ENCODE measurements around the gene VPS18.

Gene VPS18

GRCh38 chr15:40847223-40847961 is 46.9 kb upstream of the VPS18 start:
- Mint-ChIP-seq H3K9me3 (no peaks in the 10 kb centered on the region), H3K27me3 (ENCODE audit: low read depth, poor library complexity) (peaks cover 42% of the 10 kb centered on the region), H3K27ac (no peak overlapping the region), H3K36me3 (ENCODE audit: low read depth) (no peaks in the 10 kb centered on the region), H3K4me1 (peaks cover 59% of the 10 kb centered on the region), H3K4me3 (peak overlapping the region; percentile 43)
- TF ChIP-seq, protein P1, sequence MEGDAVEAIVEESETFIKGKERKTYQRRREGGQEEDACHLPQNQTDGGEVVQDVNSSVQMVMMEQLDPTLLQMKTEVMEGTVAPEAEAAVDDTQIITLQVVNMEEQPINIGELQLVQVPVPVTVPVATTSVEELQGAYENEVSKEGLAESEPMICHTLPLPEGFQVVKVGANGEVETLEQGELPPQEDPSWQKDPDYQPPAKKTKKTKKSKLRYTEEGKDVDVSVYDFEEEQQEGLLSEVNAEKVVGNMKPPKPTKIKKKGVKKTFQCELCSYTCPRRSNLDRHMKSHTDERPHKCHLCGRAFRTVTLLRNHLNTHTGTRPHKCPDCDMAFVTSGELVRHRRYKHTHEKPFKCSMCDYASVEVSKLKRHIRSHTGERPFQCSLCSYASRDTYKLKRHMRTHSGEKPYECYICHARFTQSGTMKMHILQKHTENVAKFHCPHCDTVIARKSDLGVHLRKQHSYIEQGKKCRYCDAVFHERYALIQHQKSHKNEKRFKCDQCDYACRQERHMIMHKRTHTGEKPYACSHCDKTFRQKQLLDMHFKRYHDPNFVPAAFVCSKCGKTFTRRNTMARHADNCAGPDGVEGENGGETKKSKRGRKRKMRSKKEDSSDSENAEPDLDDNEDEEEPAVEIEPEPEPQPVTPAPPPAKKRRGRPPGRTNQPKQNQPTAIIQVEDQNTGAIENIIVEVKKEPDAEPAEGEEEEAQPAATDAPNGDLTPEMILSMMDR (IDR thresholded peaks at IDR 0.05), result no peak
- DNase-seq, result peak; percentile 69

GRCh38 chr15:40850576-40851112 is 43.6 kb upstream of the VPS18 start:
- Mint-ChIP-seq H3K27ac (no peak overlapping the region), H3K9me3 (no peaks in the 10 kb centered on the region), H3K27me3 (ENCODE audit: low read depth, poor library complexity) (peaks cover 12% of the 10 kb centered on the region), H3K36me3 (ENCODE audit: low read depth) (no peaks in the 10 kb centered on the region), H3K4me3 (no peak overlapping the region), H3K4me1 (peaks cover 47% of the 10 kb centered on the region)
- no peak for DNase-seq
- TF ChIP-seq, protein P1 (IDR thresholded peaks at IDR 0.05), result no peak

DNA sequence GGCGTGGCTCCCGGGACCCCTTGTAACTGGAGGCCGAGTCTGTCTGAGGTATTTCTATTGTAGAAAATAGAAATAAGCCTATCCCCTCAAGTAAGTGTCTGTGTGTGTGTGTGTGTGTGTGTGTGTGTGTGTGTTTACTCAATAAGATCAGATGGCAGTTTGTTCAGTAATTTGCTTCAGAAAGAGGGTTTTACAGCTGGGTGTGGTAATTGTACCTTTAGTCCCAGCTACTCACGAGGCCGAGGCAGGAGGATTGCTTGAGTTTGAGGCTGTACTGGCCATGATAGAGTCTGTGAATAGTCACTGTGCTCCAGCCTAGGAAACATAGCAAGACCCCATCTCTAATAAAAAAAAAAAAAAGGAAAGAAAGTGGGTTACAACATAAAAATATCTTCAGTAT is 41.7 kb upstream of the VPS18 start:
- Mint-ChIP-seq H3K4me3 (no peak overlapping the region), H3K27me3 (ENCODE audit: low read depth, poor library complexity) (peaks cover 8% of the 10 kb centered on the region), H3K4me1 (peaks cover 34% of the 10 kb centered on the region), H3K36me3 (ENCODE audit: low read depth) (no peaks in the 10 kb centered on the region), H3K9me3 (no peaks in the 10 kb centered on the region), H3K27ac (no peak overlapping the region)
- DNase-seq, result no peak
- TF ChIP-seq, protein P1 (IDR thresholded peaks at IDR 0.05), result no peak

DNA sequence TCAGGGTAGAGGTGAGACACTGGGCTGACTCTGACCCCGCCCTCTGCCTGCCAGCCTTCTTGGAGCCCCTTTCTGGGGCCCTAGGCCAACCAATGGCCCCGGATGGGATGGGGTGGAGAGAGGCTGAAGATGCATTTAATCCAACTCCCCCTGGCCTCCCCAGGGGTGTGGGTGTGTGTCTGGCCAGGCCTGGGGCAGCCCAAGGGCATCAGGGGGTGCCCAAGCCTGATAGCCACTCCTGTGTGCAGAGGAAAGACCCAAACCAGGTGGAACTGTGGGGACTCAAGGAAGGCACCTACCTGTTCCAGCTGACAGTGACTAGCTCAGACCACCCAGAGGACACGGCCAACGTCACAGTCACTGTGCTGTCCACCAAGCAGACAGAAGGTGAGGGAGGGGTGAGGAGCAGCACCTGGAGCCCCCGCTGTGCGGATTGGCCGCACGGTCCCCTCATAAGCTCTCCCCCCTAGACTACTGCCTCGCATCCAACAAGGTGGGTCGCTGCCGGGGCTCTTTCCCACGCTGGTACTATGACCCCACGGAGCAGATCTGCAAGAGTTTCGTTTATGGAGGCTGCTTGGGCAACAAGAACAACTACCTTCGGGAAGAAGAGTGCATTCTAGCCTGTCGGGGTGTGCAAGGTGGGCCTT is 40.9 kb upstream of the VPS18 start:
- H3K4me1 Mint-ChIP-seq, result peaks cover 34% of the 10 kb centered on the region
- TF ChIP-seq, protein P1 (IDR thresholded peaks at IDR 0.05), result no peak
- no peaks in the 10 kb centered on the region for H3K36me3 Mint-ChIP-seq (ENCODE audit: low read depth)
- no peak overlapping the region for H3K27ac Mint-ChIP-seq
- DNase-seq, result no peak
- H3K9me3 Mint-ChIP-seq, result no peaks in the 10 kb centered on the region
- no peak overlapping the region for H3K4me3 Mint-ChIP-seq
- peaks cover 8% of the 10 kb centered on the region for H3K27me3 Mint-ChIP-seq (ENCODE audit: low read depth, poor library complexity)

GRCh38 chr15:40854161-40854560 is 40.1 kb upstream of the VPS18 start:
- Mint-ChIP-seq H3K36me3 (ENCODE audit: low read depth) (no peaks in the 10 kb centered on the region), H3K4me3 (no peak overlapping the region), H3K4me1 (peaks cover 41% of the 10 kb centered on the region), H3K27ac (no peak overlapping the region), H3K9me3 (no peaks in the 10 kb centered on the region), H3K27me3 (ENCODE audit: low read depth, poor library complexity) (peaks cover 6% of the 10 kb centered on the region)
- no peak for DNase-seq
- TF ChIP-seq, protein P1 (IDR thresholded peaks at IDR 0.05), result no peak
